ENCODE data around the gene KCNH5. TPM values are rescaled to one million over a fixed set of nuclear protein-coding genes. Genes with fewer than 3 reads are reported as not detected.

KCNH5 gene
- total RNA-seq, 1 donor from 2014 or later: not detected

DNA sequence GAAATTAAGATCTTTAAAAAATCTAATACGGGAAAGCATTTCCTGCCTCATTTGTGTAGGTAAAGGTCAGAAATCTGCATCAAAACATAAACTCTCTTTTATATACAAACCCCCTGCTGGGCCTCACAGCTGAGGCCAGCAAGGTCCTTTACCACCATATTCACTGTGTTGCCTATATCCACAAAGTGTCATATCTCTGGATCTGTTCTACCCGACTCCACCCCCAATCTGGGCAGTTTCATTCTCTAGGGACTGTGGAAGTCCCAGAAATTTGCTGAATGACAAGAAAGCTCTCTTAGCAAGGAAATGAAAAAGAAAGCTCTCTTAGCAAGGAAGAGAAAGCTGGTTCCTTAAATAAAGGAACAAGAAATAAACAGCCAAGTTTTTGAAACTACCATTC is 301.7 kb downstream of the KCNH5 start:
- no peak overlapping the region for H3K4me3 ChIP-seq (ENCODE audit: low read depth, low read length)
- no peak for DNase-seq (ENCODE audit: low read depth)
- TF ChIP-seq, protein P1, sequence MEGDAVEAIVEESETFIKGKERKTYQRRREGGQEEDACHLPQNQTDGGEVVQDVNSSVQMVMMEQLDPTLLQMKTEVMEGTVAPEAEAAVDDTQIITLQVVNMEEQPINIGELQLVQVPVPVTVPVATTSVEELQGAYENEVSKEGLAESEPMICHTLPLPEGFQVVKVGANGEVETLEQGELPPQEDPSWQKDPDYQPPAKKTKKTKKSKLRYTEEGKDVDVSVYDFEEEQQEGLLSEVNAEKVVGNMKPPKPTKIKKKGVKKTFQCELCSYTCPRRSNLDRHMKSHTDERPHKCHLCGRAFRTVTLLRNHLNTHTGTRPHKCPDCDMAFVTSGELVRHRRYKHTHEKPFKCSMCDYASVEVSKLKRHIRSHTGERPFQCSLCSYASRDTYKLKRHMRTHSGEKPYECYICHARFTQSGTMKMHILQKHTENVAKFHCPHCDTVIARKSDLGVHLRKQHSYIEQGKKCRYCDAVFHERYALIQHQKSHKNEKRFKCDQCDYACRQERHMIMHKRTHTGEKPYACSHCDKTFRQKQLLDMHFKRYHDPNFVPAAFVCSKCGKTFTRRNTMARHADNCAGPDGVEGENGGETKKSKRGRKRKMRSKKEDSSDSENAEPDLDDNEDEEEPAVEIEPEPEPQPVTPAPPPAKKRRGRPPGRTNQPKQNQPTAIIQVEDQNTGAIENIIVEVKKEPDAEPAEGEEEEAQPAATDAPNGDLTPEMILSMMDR (conservative IDR thresholded peaks at IDR 0.05; ENCODE audit: low read depth, low read length): no peak

DNA sequence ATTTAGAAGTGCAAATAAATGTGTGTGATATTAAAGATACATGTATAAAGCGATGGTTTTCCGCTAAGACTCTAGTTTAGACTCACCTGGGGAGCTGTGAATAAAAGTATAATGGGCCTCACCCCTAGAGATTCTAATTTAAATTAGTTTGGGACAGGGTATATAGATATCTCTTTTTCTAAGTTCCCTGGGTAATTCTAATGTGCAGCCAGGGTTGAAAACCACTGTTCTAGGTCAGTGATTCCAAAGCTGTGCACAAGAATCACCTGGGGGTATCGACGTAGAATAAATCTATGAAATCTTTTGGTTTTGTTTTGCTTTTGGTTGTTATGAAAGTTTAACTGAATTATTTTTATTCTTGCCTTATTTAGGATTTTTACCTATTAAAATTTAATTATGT is 302.1 kb downstream of the KCNH5 start:
- no peak for DNase-seq (ENCODE audit: low read depth)
- TF ChIP-seq, protein P1 (conservative IDR thresholded peaks at IDR 0.05; ENCODE audit: low read depth, low read length): no peak
- H3K4me3 ChIP-seq (ENCODE audit: low read depth, low read length): no peak overlapping the region

DNA sequence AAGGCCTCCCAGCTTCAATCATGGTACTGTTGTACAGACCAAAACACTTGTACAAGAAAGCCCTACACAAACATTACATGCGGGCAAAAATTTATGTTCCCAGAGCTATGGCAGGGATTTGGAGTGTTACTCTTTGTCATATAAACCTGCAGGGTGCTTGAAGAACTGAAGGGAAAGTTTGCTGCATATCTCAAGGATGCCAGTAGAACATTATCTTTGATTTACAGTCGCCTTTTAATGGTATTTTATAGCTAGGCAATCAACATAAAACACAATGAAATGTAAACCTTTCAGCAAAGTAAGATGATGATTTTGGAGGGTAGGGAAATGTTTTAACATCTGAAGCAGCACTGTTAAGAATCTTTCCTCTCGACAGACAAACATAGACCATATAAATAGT is 305.6 kb downstream of the KCNH5 start:
- DNase-seq (ENCODE audit: low read depth): no peak
- no peak overlapping the region for H3K4me3 ChIP-seq (ENCODE audit: low read depth, low read length)
- TF ChIP-seq, protein P1 (conservative IDR thresholded peaks at IDR 0.05; ENCODE audit: low read depth, low read length): no peak

DNA sequence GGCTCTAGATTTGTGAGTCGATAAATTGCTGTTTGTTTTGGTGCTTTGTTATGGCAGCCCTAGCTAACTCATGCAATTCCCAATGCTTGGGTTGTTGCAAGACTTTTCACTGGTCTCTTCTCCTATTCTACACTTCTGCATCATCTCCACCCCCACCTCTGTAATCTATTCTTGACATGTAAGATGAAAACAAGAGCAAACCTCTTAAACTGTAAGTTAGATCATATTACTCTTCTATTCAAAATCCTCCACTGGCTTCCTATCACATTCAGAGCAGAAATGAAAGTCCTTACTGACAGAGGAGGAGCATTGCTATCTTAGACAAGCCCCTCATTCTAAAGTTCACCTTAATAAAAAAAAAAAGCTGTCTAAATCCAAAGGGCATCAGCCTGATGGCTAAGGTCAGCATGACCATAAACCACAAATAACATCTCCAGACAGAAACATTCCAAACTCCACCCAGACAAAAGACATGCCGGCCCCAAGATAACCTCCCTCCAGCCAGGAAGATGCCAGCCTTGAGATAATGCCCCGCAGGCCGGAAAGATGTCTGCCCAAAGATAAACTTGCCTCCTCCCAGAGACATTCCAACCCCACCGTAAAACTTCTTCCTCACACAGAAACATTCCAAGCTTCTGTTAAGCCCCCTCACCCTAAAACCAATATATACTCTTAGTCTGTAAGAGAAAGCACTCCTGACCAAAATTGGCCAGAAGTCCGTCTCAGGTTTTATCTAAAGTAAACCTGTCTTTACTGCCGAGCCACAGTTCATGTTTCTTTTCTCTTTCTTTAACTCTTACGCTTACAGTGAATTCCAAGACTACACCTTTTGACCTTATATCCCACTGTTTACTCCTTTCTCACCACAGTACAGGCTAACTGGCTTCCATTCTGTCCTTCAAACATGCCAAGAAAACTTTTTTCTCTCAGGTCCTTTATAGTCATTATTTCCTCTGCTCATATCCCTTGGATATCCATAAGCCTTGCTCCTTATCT is 308.9 kb downstream of the KCNH5 start:
- no peak for DNase-seq (ENCODE audit: low read depth)
- TF ChIP-seq, protein P1 (conservative IDR thresholded peaks at IDR 0.05; ENCODE audit: low read depth, low read length): no peak
- no peak overlapping the region for H3K4me3 ChIP-seq (ENCODE audit: low read depth, low read length)

DNA sequence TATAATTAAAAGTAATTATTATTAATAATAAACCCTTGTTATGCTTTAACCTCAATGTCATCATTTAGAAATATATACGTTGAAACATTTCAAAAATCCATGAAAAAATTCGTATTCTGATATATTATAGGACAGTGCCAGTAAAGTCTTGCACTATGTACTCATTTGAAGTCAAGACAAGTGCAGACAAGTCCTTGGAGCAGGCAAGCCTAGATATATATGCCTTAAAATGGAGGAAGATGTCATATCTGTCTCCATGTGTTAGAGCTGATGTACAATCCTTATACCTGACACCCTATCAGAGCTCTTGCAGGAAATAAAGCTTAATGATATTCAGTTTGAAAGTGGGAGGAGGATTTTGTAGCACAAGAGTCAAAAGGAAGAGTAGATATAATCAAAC is 310.4 kb downstream of the KCNH5 start:
- TF ChIP-seq, protein P1 (conservative IDR thresholded peaks at IDR 0.05; ENCODE audit: low read depth, low read length): no peak
- DNase-seq (ENCODE audit: low read depth): no peak

DNA sequence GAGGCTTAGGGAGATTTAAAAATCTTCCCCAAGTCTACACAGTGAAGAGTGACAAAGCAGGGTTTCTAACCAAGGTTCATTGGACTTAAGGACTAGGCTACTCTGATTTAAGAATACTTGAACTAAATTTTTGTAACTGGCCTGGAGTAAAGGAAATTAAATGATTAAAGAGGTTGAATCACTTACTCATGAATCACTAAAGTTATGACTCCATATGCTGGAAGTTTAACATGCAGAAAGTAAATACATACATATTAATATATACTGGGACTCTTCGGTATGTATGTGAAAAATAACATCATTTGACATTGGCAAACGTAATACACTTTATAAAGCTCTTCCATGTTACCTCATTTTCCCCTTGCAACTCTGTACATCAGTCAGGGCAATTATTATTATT is 322.9 kb downstream of the KCNH5 start:
- TF ChIP-seq, protein P1 (conservative IDR thresholded peaks at IDR 0.05; ENCODE audit: low read depth, low read length): no peak
- no peak overlapping the region for H3K4me3 ChIP-seq (ENCODE audit: low read depth, low read length)
- no peak for DNase-seq (ENCODE audit: low read depth)

More for the DNA sequence above, 310.4 kb downstream of the KCNH5 start:
- H3K4me3 ChIP-seq (ENCODE audit: low read depth, low read length): no peak overlapping the region
